Neural progenitor cell (in vitro differentiated cells): ENCODE results near the gene FOXN3. TPM values are rescaled to one million over a fixed set of nuclear protein-coding genes. Genes with fewer than 3 reads are reported as not detected.

Source experiments
- DNase-seq: peaks from one replicate; pipeline ENCODE4 v3.0.0-alpha.2; 2016; ENCODE audit warnings: low spot score
- H2AFZ ChIP-seq: fragments of 200-600 bp; sonication (generic); replicated peaks from 2 replicates; pipeline ENCODE4 v1.6.1; 2016; ENCODE audit warnings: antibody characterized with exemption
- H3F3A ChIP-seq: fragments of 200-600 bp; sonication (generic); 2 replicates; pipeline ENCODE4 v1.6.1; 2016; ENCODE audit warnings: antibody characterized with exemption, low read depth
- H3K27ac ChIP-seq: fragments of 200-600 bp; sonication (generic); 2 replicates; pipeline ENCODE4 v1.5.1; 2016; ENCODE audit warnings: mild to moderate bottlenecking
- H3K27me3 ChIP-seq: fragments of 200-600 bp; sonication (generic); 2 replicates; pipeline ENCODE4 v1.6.1; 2016; ENCODE audit warnings: mild to moderate bottlenecking, moderate library complexity
- H3K36me3 ChIP-seq: fragments of 200-600 bp; sonication (generic); 2 replicates; pipeline ENCODE4 v1.5.1; 2016
- H3K4me1 ChIP-seq: fragments of 200-600 bp; sonication (generic); 2 replicates; pipeline ENCODE4 v1.6.1; 2016; ENCODE audit warnings: mixed run types
- H3K4me2 ChIP-seq: fragments of 200-600 bp; sonication (generic); 2 replicates; pipeline ENCODE4 v1.6.1; 2016
- H3K4me3 ChIP-seq: fragments of 200-600 bp; sonication (generic); 2 replicates; pipeline ENCODE4 v1.5.1; 2016
- H3K79me2 ChIP-seq: fragments of 200-600 bp; sonication (generic); 2 replicates; pipeline ENCODE4 v1.6.1; 2016; ENCODE audit warnings: low read depth
- H3K9ac ChIP-seq: fragments of 200-600 bp; sonication (generic); 2 replicates; pipeline ENCODE4 v1.6.1; 2016
- H3K9me3 ChIP-seq: fragments of 200-600 bp; sonication (generic); 2 replicates; pipeline ENCODE4 v1.5.1; 2016; ENCODE audit warnings: low read depth
- H4K20me1 ChIP-seq: fragments of 200-600 bp; sonication (generic); 2 replicates; pipeline ENCODE4 v1.6.1; 2016; ENCODE audit warnings: low read depth
- H3K27ac Mint-ChIP-seq: 3 replicates; pipeline ENCODE4 v1.8.0; 2021; ENCODE audit warnings: mixed read lengths
- H3K27me3 Mint-ChIP-seq: 2 replicates; pipeline ENCODE4 v1.8.0; 2022; ENCODE audit warnings: low read depth, mild to moderate bottlenecking, inconsistent platforms, moderate library complexity, mixed read lengths; ENCODE audit not compliant: insufficient read depth
- H3K36me3 Mint-ChIP-seq: 3 replicates; pipeline ENCODE4 v1.8.0; 2021; ENCODE audit warnings: mixed read lengths
- H3K4me1 Mint-ChIP-seq: 3 replicates; pipeline ENCODE4 v1.8.0; 2021; ENCODE audit warnings: mixed read lengths
- H3K4me3 Mint-ChIP-seq: 3 replicates; pipeline ENCODE4 v1.8.0; 2021; ENCODE audit warnings: mild to moderate bottlenecking, moderate library complexity, mixed read lengths
- H3K9me3 Mint-ChIP-seq: 3 replicates; pipeline ENCODE4 v1.8.0; 2020; ENCODE audit warnings: mixed read lengths
- CTCF ChIP-seq: fragments of 200-600 bp; sonication (generic); IDR thresholded peaks from 2 replicates; pipeline ENCODE4 v1.5.1; 2017; ENCODE audit warnings: antibody characterized with exemption, mild to moderate bottlenecking
- EZH2 ChIP-seq: fragments of 200-600 bp; sonication (generic); IDR thresholded peaks from 2 replicates; pipeline ENCODE4 v1.6.1; 2017; ENCODE audit warnings: antibody characterized with exemption, mild to moderate bottlenecking, moderate library complexity
- EZH2phosphoT487 ChIP-seq: fragments of 200-600 bp; sonication (generic); IDR thresholded peaks from 2 replicates; pipeline ENCODE4 v1.6.1; 2017; ENCODE audit warnings: antibody characterized with exemption
- total RNA-seq: library from RNA; depleted of rRNA; stranded (reverse); fragments of >200 nt; gene quantifications from 2 replicates; pipeline ENCODE4 v1.2.3, GENCODE V29; 2015; ENCODE audit warnings: low replicate concordance

Gene FOXN3
- total RNA-seq, 1 donor from 2014 or later = 39.5 TPM

GRCh38 chr14:89331398-89331797 lies 85.6 kb downstream of the FOXN3 start:
- no peak overlapping the region for H3K27ac ChIP-seq
- no peaks in the 10 kb centered on the region for H3K27me3 ChIP-seq
- no peak overlapping the region for H3K4me2 ChIP-seq
- H3K9me3 ChIP-seq = no peaks in the 10 kb centered on the region
- peaks cover 83% of the 10 kb centered on the region for H3K79me2 ChIP-seq
- no peak for TF ChIP-seq CTCF
- no peak for TF ChIP-seq EZH2
- peaks cover 8% of the 10 kb centered on the region for H3K4me1 ChIP-seq
- H3K36me3 Mint-ChIP-seq = peaks cover 13% of the 10 kb centered on the region
- H3K9ac ChIP-seq = no peak overlapping the region
- no peak overlapping the region for H2AFZ ChIP-seq
- H4K20me1 ChIP-seq = peaks cover 15% of the 10 kb centered on the region
- H3K4me1 Mint-ChIP-seq = peaks cover 5% of the 10 kb centered on the region
- no peaks in the 10 kb centered on the region for H3K36me3 ChIP-seq
- DNase-seq = no peak
- peaks cover 2% of the 10 kb centered on the region for H3K27me3 Mint-ChIP-seq
- no peak overlapping the region for H3K4me3 ChIP-seq
- H3F3A ChIP-seq = peaks cover 4% of the 10 kb centered on the region
- no peaks in the 10 kb centered on the region for H3K9me3 Mint-ChIP-seq
- no peak overlapping the region for H3K4me3 Mint-ChIP-seq
- H3K27ac Mint-ChIP-seq = no peak overlapping the region

- Histone ChIP-seq H3K9me3 (no peaks in the 10 kb centered on the region), H3K4me3 (no peak overlapping the region), H3K27ac (no peak overlapping the region), H3K4me1 (no peaks in the 10 kb centered on the region), H2AFZ (no peak overlapping the region), H3K27me3 (no peaks in the 10 kb centered on the region), H3K4me2 (no peak overlapping the region), H3F3A (no peaks in the 10 kb centered on the region), H3K36me3 (no peaks in the 10 kb centered on the region), H3K79me2 (peaks cover 83% of the 10 kb centered on the region), H4K20me1 (peaks cover 12% of the 10 kb centered on the region), H3K9ac (no peak overlapping the region)
- no peak for DNase-seq
- H3K36me3 Mint-ChIP-seq = peaks cover 22% of the 10 kb centered on the region
- no peak overlapping the region for H3K27ac Mint-ChIP-seq
- peaks cover 2% of the 10 kb centered on the region for H3K27me3 Mint-ChIP-seq
- no peak for TF ChIP-seq EZH2phosphoT487
- no peak for TF ChIP-seq CTCF
- no peak for TF ChIP-seq EZH2
- no peak overlapping the region for H3K4me3 Mint-ChIP-seq
- H3K9me3 Mint-ChIP-seq = no peaks in the 10 kb centered on the region
- H3K4me1 Mint-ChIP-seq = no peaks in the 10 kb centered on the region
Measured at GRCh38 chr14:89330236-89331002, 86.6 kb downstream of the FOXN3 start.

GRCh38 chr14:89327771-89328212 lies 89.2 kb downstream of the FOXN3 start:
- TF ChIP-seq CTCF (no peak), EZH2phosphoT487 (no peak), EZH2 (no peak)
- Histone ChIP-seq H4K20me1 (peaks cover 12% of the 10 kb centered on the region), H2AFZ (no peak overlapping the region), H3K4me3 (no peak overlapping the region), H3K79me2 (peaks cover 66% of the 10 kb centered on the region), H3K27ac (no peak overlapping the region), H3K9me3 (no peaks in the 10 kb centered on the region), H3K9ac (no peak overlapping the region), H3K4me2 (no peak overlapping the region), H3K4me1 (no peaks in the 10 kb centered on the region), H3K27me3 (no peaks in the 10 kb centered on the region), H3K36me3 (no peaks in the 10 kb centered on the region), H3F3A (no peaks in the 10 kb centered on the region)
- peaks cover 2% of the 10 kb centered on the region for H3K27me3 Mint-ChIP-seq
- DNase-seq = no peak
- no peaks in the 10 kb centered on the region for H3K4me1 Mint-ChIP-seq
- peaks cover 28% of the 10 kb centered on the region for H3K36me3 Mint-ChIP-seq
- no peaks in the 10 kb centered on the region for H3K9me3 Mint-ChIP-seq
- H3K4me3 Mint-ChIP-seq = no peak overlapping the region
- no peak overlapping the region for H3K27ac Mint-ChIP-seq
